Astrocyte (in vitro differentiated cells and primary cell): ENCODE data around the gene PSMG4.

Experiments used
- EZH2 ChIP-seq: IDR thresholded peaks from 2 replicates; pipeline ENCODE4 v1.6.1; 2012; ENCODE audit warnings: mild to moderate bottlenecking, low read length, inconsistent platforms; ENCODE audit not compliant: insufficient read depth
- TF ChIP-seq, protein P1 (sequence below): IDR thresholded peaks from 2 replicates; pipeline ENCODE4 v1.5.1; 2011; ENCODE audit warnings: low read depth, mild to moderate bottlenecking, inconsistent platforms, low read length, moderate library complexity; ENCODE audit not compliant: insufficient read depth

DNA sequence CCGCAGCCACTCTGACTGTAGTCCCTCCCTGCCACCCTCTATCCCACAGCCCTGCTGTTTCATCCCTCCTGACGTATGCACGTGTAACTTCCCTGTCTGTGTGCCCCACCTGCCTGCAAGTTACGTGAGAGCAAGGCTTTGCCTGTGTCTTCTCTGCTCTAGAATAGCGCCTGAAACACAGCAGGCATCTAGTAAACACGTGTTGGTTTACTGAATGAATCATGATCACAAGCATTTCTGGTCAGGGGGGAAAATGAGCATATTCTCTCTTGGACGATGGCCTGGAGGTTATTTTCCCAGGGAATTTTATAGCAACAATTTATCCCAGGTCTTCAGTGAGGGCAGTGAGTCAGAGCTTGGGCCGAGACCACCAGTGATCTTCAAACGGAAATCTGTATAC is 38.3 kb downstream of the PSMG4 start:
- TF ChIP-seq, protein P1, sequence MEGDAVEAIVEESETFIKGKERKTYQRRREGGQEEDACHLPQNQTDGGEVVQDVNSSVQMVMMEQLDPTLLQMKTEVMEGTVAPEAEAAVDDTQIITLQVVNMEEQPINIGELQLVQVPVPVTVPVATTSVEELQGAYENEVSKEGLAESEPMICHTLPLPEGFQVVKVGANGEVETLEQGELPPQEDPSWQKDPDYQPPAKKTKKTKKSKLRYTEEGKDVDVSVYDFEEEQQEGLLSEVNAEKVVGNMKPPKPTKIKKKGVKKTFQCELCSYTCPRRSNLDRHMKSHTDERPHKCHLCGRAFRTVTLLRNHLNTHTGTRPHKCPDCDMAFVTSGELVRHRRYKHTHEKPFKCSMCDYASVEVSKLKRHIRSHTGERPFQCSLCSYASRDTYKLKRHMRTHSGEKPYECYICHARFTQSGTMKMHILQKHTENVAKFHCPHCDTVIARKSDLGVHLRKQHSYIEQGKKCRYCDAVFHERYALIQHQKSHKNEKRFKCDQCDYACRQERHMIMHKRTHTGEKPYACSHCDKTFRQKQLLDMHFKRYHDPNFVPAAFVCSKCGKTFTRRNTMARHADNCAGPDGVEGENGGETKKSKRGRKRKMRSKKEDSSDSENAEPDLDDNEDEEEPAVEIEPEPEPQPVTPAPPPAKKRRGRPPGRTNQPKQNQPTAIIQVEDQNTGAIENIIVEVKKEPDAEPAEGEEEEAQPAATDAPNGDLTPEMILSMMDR: no peak
- TF ChIP-seq EZH2: no peak
